ENCODE data around the gene PLSCR3. TPM values are rescaled to one million over a fixed set of nuclear protein-coding genes. Genes with fewer than 3 reads are reported as not detected.

Gene PLSCR3
- total RNA-seq, 1 experiment from 2014 or later = 42.7 TPM

- no peak for TF ChIP-seq GRHL2 (CRISPR knock-in tag; IDR thresholded peaks at IDR 0.05; ENCODE audit: insufficient replicate concordance, severe bottlenecking)
Measured at GRCh38 chr17:7407485-7408251, 13.3 kb upstream of the PLSCR3 start, which contains the start of gene NLGN2 (continued).

- H3K4me1 Mint-ChIP-seq = peaks cover 29% of the 10 kb centered on the region
- no peaks in the 10 kb centered on the region; the same call in 1 of the 2 replicates for H3K27me3 Mint-ChIP-seq (ENCODE audit: low read depth)
- TF ChIP-seq GRHL2 (CRISPR knock-in tag; IDR thresholded peaks at IDR 0.05; ENCODE audit: insufficient replicate concordance, severe bottlenecking) (no peak), TCF7 (CRISPR knock-in tag; IDR thresholded peaks at IDR 0.05; ENCODE audit: low read depth) (no peak), HMGXB4 (CRISPR knock-in tag; IDR thresholded peaks at IDR 0.05) (no peak), CREM (CRISPR knock-in tag; IDR thresholded peaks at IDR 0.05) (no peak), NR3C1 (CRISPR knock-in tag; conservative IDR thresholded peaks at IDR 0.05; ENCODE audit: low read depth) (no peak), ETV6 (CRISPR knock-in tag; IDR thresholded peaks at IDR 0.05) (no peak), ZNF219 (CRISPR knock-in tag; IDR thresholded peaks at IDR 0.05; ENCODE audit: borderline replicate concordance) (no peak), ELF4 (CRISPR knock-in tag; IDR thresholded peaks at IDR 0.05; ENCODE audit: low read depth) (no peak)
- DNase-seq (ENCODE audit: low spot score) = no peak
- no peak overlapping the region for H3K27ac Mint-ChIP-seq
- no peaks in the 10 kb centered on the region for H3K9me3 Mint-ChIP-seq
- ATAC-seq = no peak
- POLR2A ChIA-PET = interaction anchor here (0.8 to 1.8 kb wide), 3 partner anchors 13 to 77 kb away, joined by 3 to 5 read pairs (median 4); partner anchors contain the start of genes CHRNB1 and PLSCR3
- CTCF ChIA-PET = interaction anchor here (0.6 to 3.5 kb wide), 9 partner anchors 13 to 341 kb away, joined by 3 to 25 read pairs (median 7); partner anchors contain the start of gene PLSCR3
- H3K4me3 Mint-ChIP-seq = peak overlapping the region; percentile 36
- peaks cover 17% of the 10 kb centered on the region for H3K36me3 Mint-ChIP-seq
Measured at GRCh38 chr17:7407082-7407481, 12.8 kb upstream of the PLSCR3 start.

- peaks cover 20% of the 10 kb centered on the region for H3K36me3 Mint-ChIP-seq
- POLR2A ChIA-PET = interaction anchor here (0.8 to 1.2 kb wide), 2 partner anchors 12 to 77 kb away, joined by 3 to 4 read pairs; partner anchors contain the start of gene PLSCR3
- no peaks in the 10 kb centered on the region for H3K9me3 Mint-ChIP-seq
- H3K4me1 Mint-ChIP-seq = peaks cover 30% of the 10 kb centered on the region
- H3K4me3 Mint-ChIP-seq = peak overlapping the region; percentile 85
- H3K27me3 Mint-ChIP-seq (ENCODE audit: low read depth) = no peaks in the 10 kb centered on the region; the same call in 1 of the 2 replicates
- CTCF ChIA-PET = interaction anchor here (0.6 to 3.5 kb wide), 10 partner anchors 13 to 361 kb away, joined by 3 to 25 read pairs (median 4); partner anchors contain the start of gene PLSCR3
- DNase-seq (ENCODE audit: low spot score) (no peak), ATAC-seq (no peak)
- no peak overlapping the region for H3K27ac Mint-ChIP-seq
- TF ChIP-seq RELA (CRISPR knock-in tag; IDR thresholded peaks at IDR 0.05; ENCODE audit: borderline replicate concordance) = no peak
- no peak for TF ChIP-seq FOXP1 (CRISPR knock-in tag; IDR thresholded peaks at IDR 0.05; ENCODE audit: borderline replicate concordance)
Measured at GRCh38 chr17:7406235-7406825, 12.0 kb upstream of the PLSCR3 start.

- Mint-ChIP-seq H3K4me1 (peaks cover 30% of the 10 kb centered on the region), H3K4me3 (peak overlapping the region; percentile 85), H3K27me3 (ENCODE audit: low read depth) (no peaks in the 10 kb centered on the region; the same call in 1 of the 2 replicates), H3K9me3 (no peaks in the 10 kb centered on the region), H3K36me3 (peaks cover 20% of the 10 kb centered on the region), H3K27ac (peak overlapping the region; percentile 87; the same call in 1 of the 2 replicates)
- ATAC-seq (no peak), DNase-seq (ENCODE audit: low spot score) (no peak)
- CTCF ChIA-PET = interaction anchor here (0.7 to 3.5 kb wide), 14 partner anchors 11 to 360 kb away, joined by 3 to 59 read pairs (median 9); partner anchors contain the start of genes PLSCR3 and TMEM102
- no peak for TF ChIP-seq NR1H2 (CRISPR knock-in tag; IDR thresholded peaks at IDR 0.05)
- 0 out of 2 replicates have a peak, but pooled peaks have one; percentile 13 for TF ChIP-seq HMGXB4 (CRISPR knock-in tag; IDR thresholded peaks at IDR 0.05)
- TF ChIP-seq TEAD1 (CRISPR knock-in tag; IDR thresholded peaks at IDR 0.05) = 0 out of 2 replicates have a peak, but pooled peaks have one; percentile 24
- POLR2A ChIA-PET = interaction anchor here (2.5 kb wide), 1 partner anchor 31 kb away, joined by 38 read pairs; the partner anchor contains the start of gene TMEM102
Measured at GRCh38 chr17:7405350-7406234, 11.3 kb upstream of the PLSCR3 start.

All from WTC11 (cell line).